ENCODE data around the gene NMUR2.
A peak's percentile ranks its signal among the peaks of the same experiment; 100 is the strongest.

The NMUR2 gene

GRCh38 chr5:152358861-152359568, 46.1 kb downstream of the NMUR2 start:
- no peak for TF ChIP-seq CTCF (IDR thresholded peaks at IDR 0.05; ENCODE audit: low read depth, low read length)
- no peak for DNase-seq (ENCODE audit: extremely low read depth, low read depth)

GRCh38 chr5:152356506-152356905, 48.6 kb downstream of the NMUR2 start:
- no peak for TF ChIP-seq CTCF (IDR thresholded peaks at IDR 0.05; ENCODE audit: low read depth, low read length)
- DNase-seq (ENCODE audit: extremely low read depth, low read depth) = no peak

- no peak for DNase-seq (ENCODE audit: extremely low read depth, low read depth)
- TF ChIP-seq CTCF (IDR thresholded peaks at IDR 0.05; ENCODE audit: low read depth, low read length) = no peak
Observed at GRCh38 chr5:152355061-152355460, 50.0 kb downstream of the NMUR2 start.

GRCh38 chr5:152353001-152353400, 52.1 kb downstream of the NMUR2 start:
- no peak for DNase-seq (ENCODE audit: extremely low read depth, low read depth)
- TF ChIP-seq CTCF (IDR thresholded peaks at IDR 0.05; ENCODE audit: low read depth, low read length) = no peak

GRCh38 chr5:152349683-152350526, 55.2 kb downstream of the NMUR2 start:
- TF ChIP-seq CTCF (IDR thresholded peaks at IDR 0.05; ENCODE audit: low read depth, low read length) = peak; percentile 39
- DNase-seq (ENCODE audit: extremely low read depth, low read depth) = no peak
